ENCODE measurements around the gene NCOA4.
"Not testable (repeated sequence)": the region's sequence is repeated elsewhere in the genome, so short reads cannot be mapped to it uniquely, and the experiment has no call there.

Gene NCOA4

DNA sequence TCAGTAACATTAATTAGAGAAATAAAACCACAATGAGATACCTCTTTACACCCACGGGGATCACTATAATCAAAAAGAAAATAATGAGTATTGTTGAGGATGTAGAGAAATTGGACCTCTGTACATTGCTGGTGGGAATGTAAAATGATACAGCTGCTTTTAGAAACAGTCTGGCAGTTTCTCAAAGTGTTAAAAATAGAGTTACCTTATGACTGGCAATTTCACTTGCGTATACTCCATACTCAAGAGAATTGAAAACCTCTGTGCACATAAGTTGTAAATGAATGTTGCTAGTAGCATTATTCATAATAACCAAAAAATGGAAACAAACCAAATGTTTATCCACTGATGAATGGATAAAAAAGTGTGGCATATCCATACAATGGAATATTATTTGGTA, 51.9 kb downstream of the NCOA4 start:
- DNase-seq, result not testable (repeated sequence)

DNA sequence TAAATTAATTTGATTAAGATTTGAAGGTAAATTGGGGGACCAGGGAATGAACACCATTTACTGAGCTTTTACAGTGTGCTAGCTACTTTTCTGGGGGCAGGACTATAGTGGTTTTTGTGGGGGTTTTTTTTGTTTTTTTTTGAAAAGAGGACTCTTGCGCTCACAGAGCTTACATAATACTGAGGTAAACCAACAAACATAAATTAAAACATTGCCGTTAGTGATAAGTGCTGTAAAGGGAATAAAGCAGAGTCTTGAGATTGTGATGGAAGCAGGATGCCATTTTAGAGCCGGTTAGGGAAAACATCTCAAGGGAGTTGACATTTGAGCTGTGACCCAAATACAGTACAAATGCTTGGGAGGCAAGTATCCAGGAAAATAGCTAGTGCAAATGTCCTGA, 56.4 kb downstream of the NCOA4 start:
- not testable (repeated sequence) for DNase-seq

DNA sequence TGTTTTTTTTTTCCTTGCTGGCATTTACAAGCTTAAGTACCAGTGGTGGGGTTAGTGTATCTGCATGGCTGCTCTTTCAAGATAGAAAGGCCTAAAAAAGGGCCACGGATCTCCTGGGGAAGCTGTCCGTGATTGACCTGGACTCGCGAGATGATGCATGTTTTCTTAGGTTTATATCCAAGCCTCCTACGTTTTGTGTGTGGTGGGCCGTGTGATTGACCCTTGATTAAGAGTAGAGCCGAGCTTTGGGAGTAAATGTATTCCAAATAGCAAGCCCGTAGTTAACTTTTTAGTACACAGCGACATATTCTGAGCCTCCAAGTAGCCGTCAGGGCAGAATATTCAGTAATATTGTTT, 57.6 kb downstream of the NCOA4 start:
- peak; percentile 9 for DNase-seq

DNA sequence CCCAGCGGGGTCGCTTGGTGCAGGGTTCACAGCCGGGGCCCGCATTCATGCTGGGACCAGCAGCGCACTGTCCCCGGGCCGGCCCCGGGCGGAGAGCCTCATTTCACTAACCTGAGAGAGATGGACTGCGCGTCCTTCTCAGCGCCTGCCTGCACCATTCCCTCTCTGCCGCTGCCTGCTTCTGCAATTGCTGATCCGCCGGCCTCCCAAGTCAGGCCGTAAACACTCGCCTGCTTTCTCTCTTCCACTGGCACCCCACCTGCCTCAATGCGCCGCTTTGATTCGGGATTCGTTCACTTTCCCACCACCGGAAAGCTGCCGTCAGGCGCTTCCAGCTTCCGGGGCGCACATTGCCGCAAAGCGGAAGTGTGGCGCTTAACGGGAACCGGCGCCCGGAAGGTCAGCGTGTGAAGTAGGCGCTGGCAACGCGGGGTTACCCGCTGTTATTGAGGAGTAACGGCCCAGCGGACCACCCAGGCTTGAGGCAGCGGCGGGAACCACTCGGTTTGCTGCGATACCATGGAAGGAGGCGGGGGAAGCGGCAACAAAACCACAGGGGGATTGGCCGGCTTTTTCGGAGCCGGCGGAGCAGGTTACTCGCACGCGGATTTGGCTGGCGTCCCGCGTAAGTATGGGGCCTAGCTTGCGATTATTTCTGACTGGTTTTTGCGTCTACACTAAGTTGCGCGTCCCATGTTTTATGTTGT, 58.2 kb downstream of the NCOA4 start, which contains the start of gene TIMM23:
Gene TIMM23, plus strand, starts transcription at position 384 of the 707 bp plus-strand sequence. Its CDS starts 136 bp downstream, at position 520.
- DNase-seq, result peak; percentile 94

DNA sequence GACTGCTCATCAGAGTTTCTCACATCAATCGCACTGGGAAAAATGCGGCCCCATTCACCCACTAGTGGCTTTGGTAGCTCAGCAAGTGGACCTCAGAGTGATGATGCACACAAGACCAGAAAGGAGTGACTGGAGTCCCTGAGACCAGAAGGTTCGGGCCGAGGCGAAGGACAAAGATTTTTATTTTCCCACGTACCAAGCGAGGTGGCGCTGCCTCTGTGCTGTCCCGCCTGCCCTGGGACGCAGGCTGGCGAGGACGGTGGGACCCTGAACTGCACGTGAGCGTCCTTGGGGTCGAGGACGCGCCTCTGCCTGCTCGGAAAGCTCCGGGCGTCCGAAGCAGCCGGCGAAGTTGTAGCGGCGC, 58.7 kb downstream of the NCOA4 start:
- not testable (repeated sequence) for DNase-seq

DNA sequence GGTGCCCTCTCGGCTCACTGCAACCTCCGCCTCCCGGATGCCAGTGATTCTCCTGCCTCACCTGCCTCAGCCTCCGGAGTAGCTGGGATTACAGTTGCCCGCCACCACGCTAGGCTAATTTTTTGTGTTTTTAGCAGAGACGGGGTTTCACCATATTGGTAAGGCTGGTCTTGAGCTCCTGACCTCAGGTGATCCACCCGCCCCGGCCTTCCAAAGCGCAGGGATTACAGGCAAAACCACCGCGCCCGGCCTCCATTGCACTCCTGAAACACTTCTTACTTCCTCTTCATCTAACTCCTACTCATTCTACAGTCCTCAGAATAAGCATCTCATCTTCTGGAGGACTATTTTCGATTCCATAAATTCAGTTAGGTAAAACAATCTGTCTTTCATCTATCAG, 59.4 kb downstream of the NCOA4 start:
- DNase-seq, result not testable (repeated sequence)

DNA sequence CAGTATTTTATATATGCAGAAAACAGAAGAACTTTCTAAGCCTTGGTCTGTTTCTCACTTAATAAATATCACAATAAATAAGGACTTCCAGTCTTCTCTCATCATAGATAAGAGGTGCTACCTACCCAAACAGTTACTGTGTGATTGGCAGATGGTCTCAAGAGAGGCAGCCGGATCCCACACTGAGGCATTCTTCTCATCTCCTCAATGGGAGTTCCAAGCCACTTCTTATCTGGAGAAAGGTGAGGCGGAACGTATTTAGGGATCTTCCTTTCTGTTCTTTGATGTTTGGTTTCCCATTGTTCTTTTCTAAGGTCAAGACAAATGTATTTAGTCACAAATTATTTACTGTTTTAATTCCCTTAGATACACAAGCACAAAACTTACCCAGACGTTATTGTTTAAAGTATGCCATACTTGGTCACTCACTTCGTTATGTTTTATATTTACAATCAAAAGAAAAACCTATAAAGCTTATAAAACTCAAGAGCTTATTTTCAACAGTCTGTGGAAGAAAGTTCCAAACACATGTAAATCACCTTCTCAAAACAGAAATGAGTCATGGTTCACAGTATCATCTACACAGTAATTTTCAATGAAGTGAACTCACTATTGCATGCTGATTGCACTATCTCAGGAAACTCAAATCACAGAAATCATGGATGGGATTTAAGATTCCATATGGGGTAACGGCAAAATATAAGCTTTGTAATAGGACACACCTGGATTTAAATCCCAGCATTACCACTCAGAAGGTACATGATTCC, 67.6 kb downstream of the NCOA4 start:
- not testable (repeated sequence) for DNase-seq

DNA sequence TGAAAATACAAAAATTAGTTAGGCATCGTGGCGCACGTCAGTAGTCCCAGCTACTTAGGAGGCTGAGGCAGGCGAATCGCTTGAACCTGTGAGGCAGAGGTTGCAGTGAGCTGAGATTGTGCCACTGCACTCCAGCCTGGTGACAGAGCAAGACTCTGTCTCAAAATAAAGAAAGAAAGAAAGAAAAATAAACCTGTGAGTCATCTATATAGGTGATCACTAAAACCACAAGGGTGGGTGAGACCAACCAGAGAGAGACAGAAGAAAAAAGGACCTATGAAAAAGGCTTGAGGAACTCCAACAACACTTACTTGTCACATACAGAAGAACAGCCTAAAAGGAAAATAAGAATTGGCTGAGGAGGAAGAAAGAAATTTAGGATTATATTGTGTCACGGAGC, 72.5 kb downstream of the NCOA4 start:
- not testable (repeated sequence) for DNase-seq

DNA sequence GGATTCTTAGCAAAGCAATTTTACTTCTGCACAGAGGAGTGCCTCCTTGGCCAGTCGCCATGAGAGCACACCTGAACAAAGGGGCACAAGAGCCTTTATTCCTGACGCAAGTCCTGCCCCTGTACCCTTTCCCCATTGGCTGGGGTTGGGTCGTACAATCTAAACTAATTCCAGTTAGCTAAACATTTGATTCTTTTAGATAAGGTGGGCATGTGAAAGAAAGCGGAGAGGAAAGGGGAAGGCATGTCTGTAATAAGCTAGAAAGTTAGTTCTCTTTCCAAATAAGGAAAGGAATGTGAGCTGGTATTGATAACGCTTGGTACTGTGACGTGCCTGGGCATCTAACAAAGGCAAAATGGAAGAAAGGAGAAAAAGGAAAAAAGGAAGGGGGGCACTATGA, 73.8 kb downstream of the NCOA4 start:
- DNase-seq, result not testable (repeated sequence)

Data from retina (tissue), 1 donor.